CD14-positive monocyte (primary cell): Measurements from ENCODE around the gene ZDHHC15. TPM values are rescaled to one million over a fixed set of nuclear protein-coding genes. Genes with fewer than 3 reads are reported as not detected.

ENCODE experiments used
- DNase-seq, 3 donors: peaks; one replicate each; pipeline ENCODE4 v3.0.0-alpha.2; 2011 to 2022
- H2AFZ ChIP-seq: 2 replicates; pipeline ENCODE4 v1.6.0; 2012; ENCODE audit warnings: mild to moderate bottlenecking, low read depth, low read length, inconsistent platforms; ENCODE audit not compliant: insufficient read depth, poor library complexity, severe bottlenecking
- H3K27ac ChIP-seq, 2 donors: 1 replicate in 1 of 2; 2 replicates in 1 of 2; pipeline ENCODE4 v1.5.1; 2012 to 2013; ENCODE audit warnings: low read length in 2 of 2, control low read depth in 1 of 2, inconsistent platforms in 1 of 2, low read depth in 1 of 2, mild to moderate bottlenecking in 1 of 2
- H3K27me3 ChIP-seq, 2 donors: one replicate each; pipeline versions ENCODE4 v1.6.0 to v1.6.1; 2011 to 2013; ENCODE audit warnings: low read length in 2 of 2; ENCODE audit not compliant: control insufficient read depth in 2 of 2, insufficient read depth in 2 of 2
- H3K36me3 ChIP-seq, 2 donors: replicated peaks in 1 of 2; 1 replicate in 1 of 2; 2 replicates in 1 of 2; pipeline versions ENCODE4 v1.5.1 to v1.6.1; 2012 to 2013; ENCODE audit warnings: low read length in 2 of 2, control low read depth in 1 of 2, inconsistent platforms in 1 of 2, mild to moderate bottlenecking in 1 of 2; ENCODE audit not compliant: insufficient read depth in 2 of 2, control insufficient read depth in 1 of 2
- H3K4me1 ChIP-seq, 2 donors: 1 replicate in 1 of 2; 2 replicates in 1 of 2; pipeline versions ENCODE4 v1.5.1 to v1.6.1; 2012 to 2013; ENCODE audit warnings: low read length in 2 of 2, control low read depth in 1 of 2, inconsistent platforms in 1 of 2, mild to moderate bottlenecking in 1 of 2, moderate library complexity in 1 of 2; ENCODE audit not compliant: insufficient read depth in 2 of 2, control insufficient read depth in 1 of 2
- H3K4me2 ChIP-seq: replicated peaks from 2 replicates; pipeline ENCODE3; 2012; ENCODE audit warnings: low read length, moderate library complexity, mild to moderate bottlenecking; ENCODE audit not compliant: poor library complexity, severe bottlenecking; ENCODE audit errors: extremely low read depth
- H3K4me3 ChIP-seq, 3 experiments: fragments of 200-600 bp in 1 of 3; sonication (generic) in 1 of 3; replicated peaks in 1 of 3; 1 replicate in 2 of 3; 2 replicates in 1 of 3; pipeline ENCODE4 v1.5.1; 2011 to 2013; ENCODE audit warnings: low read length in 3 of 3, mild to moderate bottlenecking in 3 of 3, control low read depth in 2 of 3, low read depth in 2 of 3, inconsistent platforms in 1 of 3, moderate library complexity in 1 of 3
- H3K79me2 ChIP-seq: 2 replicates; pipeline ENCODE4 v1.6.0; 2012; ENCODE audit warnings: mild to moderate bottlenecking, control low read depth, inconsistent platforms, low read length, moderate library complexity; ENCODE audit not compliant: insufficient read depth
- H3K9ac ChIP-seq: 2 replicates; pipeline ENCODE4 v1.6.0; 2017; ENCODE audit warnings: low read length, mild to moderate bottlenecking; ENCODE audit not compliant: insufficient read depth, poor library complexity, severe bottlenecking
- H3K9me3 ChIP-seq, 2 donors: replicated peaks in 1 of 2; 1 replicate in 1 of 2; 2 replicates in 1 of 2; pipeline versions ENCODE4 v1.5.1 to v1.6.1; 2012 to 2013; ENCODE audit warnings: low read length in 2 of 2, control low read depth in 1 of 2; ENCODE audit not compliant: control insufficient read depth in 1 of 2, insufficient read depth in 1 of 2
- H4K20me1 ChIP-seq: 2 replicates; pipeline ENCODE4 v1.6.0; 2012; ENCODE audit warnings: mild to moderate bottlenecking, low read length, control low read depth, moderate library complexity; ENCODE audit not compliant: insufficient read depth
- H3K27ac Mint-ChIP-seq, 7 donors: one replicate each; pipeline ENCODE4 v1.8.0; 2020; ENCODE audit warnings: mild to moderate bottlenecking in 7 of 7, mixed read lengths in 7 of 7, moderate library complexity in 6 of 7, inconsistent platforms in 2 of 7
- H3K27me3 Mint-ChIP-seq, 3 donors: one replicate each; pipeline ENCODE4 v1.8.0; 2021 to 2022; ENCODE audit warnings: low read depth in 3 of 3, mild to moderate bottlenecking in 3 of 3, mixed read lengths in 3 of 3, moderate library complexity in 3 of 3, inconsistent platforms in 1 of 3
- H3K36me3 Mint-ChIP-seq, 2 donors: one replicate each; pipeline ENCODE4 v1.8.0; 2020; ENCODE audit warnings: mixed read lengths in 2 of 2, inconsistent platforms in 1 of 2, mild to moderate bottlenecking in 1 of 2
- H3K4me1 Mint-ChIP-seq: one replicate; pipeline ENCODE4 v1.8.0; 2020; ENCODE audit warnings: mild to moderate bottlenecking, mixed read lengths
- H3K4me3 Mint-ChIP-seq, 2 donors: one replicate each; pipeline ENCODE4 v1.8.0; 2020; ENCODE audit warnings: mild to moderate bottlenecking in 2 of 2, mixed read lengths in 2 of 2, moderate library complexity in 1 of 2
- H3K9me3 Mint-ChIP-seq, 7 donors: one replicate each; pipeline ENCODE4 v1.8.0; 2020 to 2022; ENCODE audit warnings: mixed read lengths in 7 of 7, mild to moderate bottlenecking in 6 of 7, moderate library complexity in 6 of 7, inconsistent platforms in 2 of 7
- WGBS: methylation state at CpG from one replicate; pipeline ENCODE4 v1.1.5; 2013; ENCODE audit warnings: missing lambda C conversion rate; ENCODE audit not compliant: insufficient coverage; 5-methylcytosine and 5-hydroxymethylcytosine counted together
- intact Hi-C, 2 donors: fragments of 100-400 bp; cut with micrococcal nuclease; formaldehyde crosslinking; loops; one replicate each; pipeline versions ENCODE4 v1.15.0 to v1.15.1; 2023
- polyA plus RNA-seq, 3 donors: library from polyadenylated mRNA; depleted of rRNA in 1 of 3; unstranded in 2 of 3; stranded (reverse) in 1 of 3; fragments of 300-500 nt in 2 of 3; fragments of >200 nt in 1 of 3; fragmentation: Illumina TruSeq in 2 of 3; gene quantifications; 1 replicate in 2 of 3; 2 replicates in 1 of 3; pipeline ENCODE4 v1.2.3, GENCODE V29; 2012 to 2021
- TF ChIP-seq, protein P1 (sequence below): fragments of 200-600 bp; IDR thresholded peaks from one replicate; pipeline ENCODE4 v1.8.0; 2022; ENCODE audit warnings: antibody characterized with exemption, mild to moderate bottlenecking

ZDHHC15 gene
- polyA plus RNA-seq, 3 donors = not detected

DNA sequence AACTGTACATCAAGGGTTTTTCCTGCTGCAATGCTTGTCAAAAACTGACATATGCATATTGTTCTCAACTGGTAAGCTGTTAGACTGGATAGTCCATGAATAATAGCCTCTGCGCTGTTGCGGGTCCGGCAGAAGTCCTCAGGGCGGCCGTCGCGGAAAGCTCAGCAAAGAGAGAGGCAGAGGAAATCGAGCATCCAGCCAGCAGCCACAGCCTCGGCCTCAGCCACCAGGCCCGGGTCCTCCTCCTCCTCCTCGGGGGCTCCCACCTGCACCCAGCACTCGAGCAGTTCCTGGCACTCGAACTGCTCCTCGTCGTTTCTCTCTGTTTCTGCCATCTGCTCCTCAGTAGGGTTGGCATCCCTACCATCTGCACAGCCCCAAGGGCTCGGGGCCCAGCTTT is 195.2 kb downstream of the ZDHHC15 start:
- peaks cover 39 to 47% of the 10 kb centered on the region in 2 donors for H3K36me3 Mint-ChIP-seq
- no peaks in the 10 kb centered on the region for H4K20me1 ChIP-seq
- H3K9me3 ChIP-seq = peaks cover 22 to 32% of the 10 kb centered on the region in 2 donors
- H3K4me1 Mint-ChIP-seq = no peaks in the 10 kb centered on the region
- no peaks in the 10 kb centered on the region for H3K79me2 ChIP-seq
- no CpG with 5 or more reads among the region's 16 CpGs for WGBS
- H3K9me3 Mint-ChIP-seq = peaks cover 13 to 45% (median 35%) of the 10 kb centered on the region in 7 donors
- no peak overlapping the region for H2AFZ ChIP-seq
- H3K36me3 ChIP-seq = peaks cover 8 to 17% of the 10 kb centered on the region in 2 donors
- no peak overlapping the region for H3K27ac Mint-ChIP-seq
- TF ChIP-seq, protein P1, sequence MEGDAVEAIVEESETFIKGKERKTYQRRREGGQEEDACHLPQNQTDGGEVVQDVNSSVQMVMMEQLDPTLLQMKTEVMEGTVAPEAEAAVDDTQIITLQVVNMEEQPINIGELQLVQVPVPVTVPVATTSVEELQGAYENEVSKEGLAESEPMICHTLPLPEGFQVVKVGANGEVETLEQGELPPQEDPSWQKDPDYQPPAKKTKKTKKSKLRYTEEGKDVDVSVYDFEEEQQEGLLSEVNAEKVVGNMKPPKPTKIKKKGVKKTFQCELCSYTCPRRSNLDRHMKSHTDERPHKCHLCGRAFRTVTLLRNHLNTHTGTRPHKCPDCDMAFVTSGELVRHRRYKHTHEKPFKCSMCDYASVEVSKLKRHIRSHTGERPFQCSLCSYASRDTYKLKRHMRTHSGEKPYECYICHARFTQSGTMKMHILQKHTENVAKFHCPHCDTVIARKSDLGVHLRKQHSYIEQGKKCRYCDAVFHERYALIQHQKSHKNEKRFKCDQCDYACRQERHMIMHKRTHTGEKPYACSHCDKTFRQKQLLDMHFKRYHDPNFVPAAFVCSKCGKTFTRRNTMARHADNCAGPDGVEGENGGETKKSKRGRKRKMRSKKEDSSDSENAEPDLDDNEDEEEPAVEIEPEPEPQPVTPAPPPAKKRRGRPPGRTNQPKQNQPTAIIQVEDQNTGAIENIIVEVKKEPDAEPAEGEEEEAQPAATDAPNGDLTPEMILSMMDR = no peak
- H3K4me1 ChIP-seq = no peaks in the 10 kb centered on the region
- no peak overlapping the region for H3K27ac ChIP-seq
- H3K27me3 Mint-ChIP-seq = peaks cover 0 to 7% (median 0%) of the 10 kb centered on the region in 3 donors
- no peak overlapping the region for H3K4me3 Mint-ChIP-seq
- H3K4me2 ChIP-seq = no peak overlapping the region
- intact Hi-C loops = no loop called here
- no peaks in the 10 kb centered on the region for H3K27me3 ChIP-seq
- H3K4me3 ChIP-seq = no peak overlapping the region
- DNase-seq = no peak
- H3K9ac ChIP-seq = no peak overlapping the region

Other genes starting within 250 kb of the ZDHHC15 start
- 10 to 100 TPM in 2 of 3 donors, 1 to 10 TPM in 1; 7.0 to 12.3 (median 11.7) TPM for gene UPRT, start 249.0 kb downstream of the ZDHHC15 start, polyA plus RNA-seq